Activated naive CD8-positive, alpha-beta T cell treated with anti-CD3 and anti-CD28 coated beads for 36 hours (primary cell): ENCODE results near the gene OR2T1. TPM values are rescaled to one million over a fixed set of nuclear protein-coding genes. Genes with fewer than 3 reads are reported as not detected.

Experiments used
- DNase-seq: peaks from one replicate; pipeline ENCODE4 v3.0.0; 2021
- H3K27ac Mint-ChIP-seq: one replicate; pipeline ENCODE4 v1.8.0; 2022; ENCODE audit warnings: mild to moderate bottlenecking, moderate library complexity, mixed read lengths
- H3K27me3 Mint-ChIP-seq: one replicate; pipeline ENCODE4 v1.8.0; 2022; ENCODE audit warnings: mild to moderate bottlenecking, mixed read lengths
- H3K36me3 Mint-ChIP-seq: one replicate; pipeline ENCODE4 v1.8.0; 2021; ENCODE audit warnings: mild to moderate bottlenecking, mixed read lengths
- H3K4me1 Mint-ChIP-seq: one replicate; pipeline ENCODE4 v1.8.0; 2021; ENCODE audit warnings: mixed read lengths
- H3K4me3 Mint-ChIP-seq: one replicate; pipeline ENCODE4 v1.8.0; 2022; ENCODE audit warnings: mild to moderate bottlenecking, moderate library complexity, mixed read lengths
- H3K9me3 Mint-ChIP-seq: one replicate; pipeline ENCODE4 v1.8.0; 2022; ENCODE audit warnings: mixed read lengths
- total RNA-seq, 2 experiments: library from RNA; stranded (reverse); gene quantifications; one replicate each; pipeline ENCODE4 v1.2.3, GENCODE V29; 2021

Gene OR2T1, protein sequence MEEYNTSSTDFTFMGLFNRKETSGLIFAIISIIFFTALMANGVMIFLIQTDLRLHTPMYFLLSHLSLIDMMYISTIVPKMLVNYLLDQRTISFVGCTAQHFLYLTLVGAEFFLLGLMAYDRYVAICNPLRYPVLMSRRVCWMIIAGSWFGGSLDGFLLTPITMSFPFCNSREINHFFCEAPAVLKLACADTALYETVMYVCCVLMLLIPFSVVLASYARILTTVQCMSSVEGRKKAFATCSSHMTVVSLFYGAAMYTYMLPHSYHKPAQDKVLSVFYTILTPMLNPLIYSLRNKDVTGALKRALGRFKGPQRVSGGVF
- total RNA-seq, result not detected

DNA sequence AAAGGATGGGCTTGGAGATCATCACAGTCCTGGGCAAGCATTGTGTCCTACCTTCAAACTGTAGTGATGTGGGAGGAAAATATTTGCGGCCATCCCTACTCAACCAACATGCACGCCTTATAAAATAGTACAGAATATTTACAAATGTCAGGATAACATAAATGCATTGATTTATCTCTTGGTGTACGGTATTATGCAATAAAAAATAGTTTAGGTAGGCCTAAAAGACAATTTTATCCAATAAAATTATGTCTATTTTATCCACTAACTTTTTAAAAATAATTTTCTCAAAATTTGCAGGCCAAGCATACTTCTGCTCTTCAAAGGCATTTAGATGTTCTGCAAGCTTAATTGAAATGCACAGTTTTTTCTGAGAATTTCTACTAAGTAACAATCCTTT is at the start of gene OR2T1:
Gene OR2T1 (plus strand): TSS at position 301 of the 400 bp plus-strand sequence. CDS start 3,100 bp downstream, outside the sequence.
- H3K27ac Mint-ChIP-seq, result no peak within 1 kb of the TSS
- no peak for DNase-seq

DNA sequence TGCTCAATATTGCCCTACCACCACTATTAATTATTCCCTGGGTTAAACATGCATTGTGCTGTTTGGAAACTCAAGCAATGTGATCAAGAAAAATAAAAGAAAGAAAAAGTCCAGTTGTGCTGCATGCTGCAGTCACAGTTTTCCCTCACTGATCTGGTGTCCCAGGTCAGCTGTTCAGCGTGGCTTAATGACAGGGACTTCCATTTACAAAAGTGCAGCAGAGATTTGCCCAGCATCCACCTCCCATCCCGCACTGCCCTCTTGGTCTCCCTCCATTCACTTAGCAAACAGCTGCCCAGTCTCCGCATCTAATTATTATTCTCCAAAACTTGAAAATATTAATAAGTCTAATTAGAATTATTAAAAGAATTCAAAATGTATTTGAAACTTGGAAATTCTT is 43.4 kb upstream of the OR2T1 start:
- peaks cover 7% of the 10 kb centered on the region for H3K27me3 Mint-ChIP-seq
- H3K4me1 Mint-ChIP-seq, result no peaks in the 10 kb centered on the region
- no peak for DNase-seq
- no peak overlapping the region for H3K27ac Mint-ChIP-seq
- H3K36me3 Mint-ChIP-seq, result no peaks in the 10 kb centered on the region
- no peaks in the 10 kb centered on the region for H3K9me3 Mint-ChIP-seq
- no peak overlapping the region for H3K4me3 Mint-ChIP-seq

More for the DNA sequence above, at the start of gene OR2T1:
- Mint-ChIP-seq H3K36me3 (no peaks in the 10 kb centered on the region), H3K9me3 (peaks cover 2% of the 10 kb centered on the region), H3K27me3 (no peaks in the 10 kb centered on the region), H3K4me3 (no peak within 1 kb of the TSS), H3K4me1 (no peaks in the 10 kb centered on the region)

DNA sequence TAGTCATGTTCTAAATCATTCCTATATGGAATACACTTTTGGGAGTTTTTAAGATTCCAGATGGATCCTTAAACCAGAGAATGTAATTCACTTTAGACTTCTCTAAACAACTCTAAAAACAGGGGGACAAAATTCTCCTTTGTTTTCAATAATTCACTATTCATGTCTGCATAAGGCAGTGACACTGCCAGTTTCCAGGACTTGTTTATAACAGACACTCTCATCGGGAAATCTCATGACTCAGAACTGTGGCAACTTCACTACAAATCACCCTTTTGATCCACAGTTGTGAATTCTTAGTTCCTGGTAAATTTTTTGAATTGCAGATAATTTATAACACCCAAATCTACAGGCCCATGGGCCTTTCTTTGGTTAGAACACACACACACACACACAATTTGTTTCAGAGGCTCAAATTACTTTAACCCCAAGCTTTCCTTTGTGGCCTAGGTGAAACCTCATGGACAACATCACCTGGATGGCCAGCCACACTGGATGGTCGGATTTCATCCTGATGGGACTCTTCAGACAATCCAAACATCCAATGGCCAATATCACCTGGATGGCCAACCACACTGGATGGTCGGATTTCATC is 41.6 kb upstream of the OR2T1 start, which contains the start of gene OR2T4:
Gene OR2T4 (plus strand): TSS at position 545 of the 595 bp plus-strand sequence. CDS start 0 bp downstream, at position 545.
- no peaks in the 10 kb centered on the region for H3K36me3 Mint-ChIP-seq
- H3K27ac Mint-ChIP-seq, result no peak within 1 kb of the TSS
- DNase-seq, result no peak
- H3K4me1 Mint-ChIP-seq, result no peaks in the 10 kb centered on the region
- H3K4me3 Mint-ChIP-seq, result no peak within 1 kb of the TSS
- no peaks in the 10 kb centered on the region for H3K9me3 Mint-ChIP-seq
- H3K27me3 Mint-ChIP-seq, result peaks cover 7% of the 10 kb centered on the region

DNA sequence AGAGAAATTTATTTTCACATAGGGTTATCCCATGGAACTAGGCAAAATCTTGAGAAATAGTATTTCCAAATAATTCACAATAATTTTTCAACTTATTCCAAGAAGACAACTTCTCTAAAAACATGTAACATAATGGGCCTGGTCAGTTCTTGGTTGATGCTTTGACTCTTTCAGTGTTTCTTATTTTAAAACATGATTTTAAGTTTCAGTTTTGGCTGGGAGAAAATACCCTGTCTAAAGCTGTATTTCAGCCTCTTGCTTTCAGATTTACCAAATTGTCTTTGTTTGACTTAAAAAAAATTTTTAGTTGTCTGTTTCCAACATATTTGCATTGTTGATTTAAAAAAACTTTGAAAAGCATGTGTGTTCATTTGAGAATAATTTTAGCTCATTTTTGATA is 36.2 kb upstream of the OR2T1 start:
- no peaks in the 10 kb centered on the region for H3K36me3 Mint-ChIP-seq

DNA sequence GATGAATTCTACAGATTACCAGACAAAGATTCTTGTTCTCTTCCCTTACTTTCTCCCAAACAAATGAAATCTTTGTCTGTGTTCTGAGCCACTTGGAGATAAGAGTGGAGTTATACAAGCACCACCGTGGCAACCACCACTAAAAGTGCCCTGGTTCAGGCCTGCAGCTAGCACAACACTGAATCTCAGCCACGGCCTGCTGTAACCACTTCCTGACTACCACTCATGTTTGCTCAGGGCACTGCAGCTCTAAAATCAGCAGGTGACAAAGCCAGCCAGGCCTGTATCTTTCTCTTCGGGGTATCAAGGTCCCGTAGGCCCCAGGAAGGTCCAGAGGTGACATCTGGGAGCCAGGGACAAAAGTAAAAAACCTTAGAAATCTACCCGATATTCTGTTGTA is 30.5 kb upstream of the OR2T1 start:
- DNase-seq, result no peak
- Mint-ChIP-seq H3K4me3 (no peak overlapping the region), H3K4me1 (peaks cover 11% of the 10 kb centered on the region), H3K27me3 (no peaks in the 10 kb centered on the region), H3K27ac (no peak overlapping the region), H3K36me3 (no peaks in the 10 kb centered on the region), H3K9me3 (no peaks in the 10 kb centered on the region)

More for the DNA sequence above, 36.2 kb upstream of the OR2T1 start:
- H3K27ac Mint-ChIP-seq, result no peak overlapping the region
- peaks cover 7% of the 10 kb centered on the region for H3K27me3 Mint-ChIP-seq
- no peaks in the 10 kb centered on the region for H3K9me3 Mint-ChIP-seq
- H3K4me3 Mint-ChIP-seq, result no peak overlapping the region
- H3K4me1 Mint-ChIP-seq, result no peaks in the 10 kb centered on the region
- DNase-seq, result no peak

DNA sequence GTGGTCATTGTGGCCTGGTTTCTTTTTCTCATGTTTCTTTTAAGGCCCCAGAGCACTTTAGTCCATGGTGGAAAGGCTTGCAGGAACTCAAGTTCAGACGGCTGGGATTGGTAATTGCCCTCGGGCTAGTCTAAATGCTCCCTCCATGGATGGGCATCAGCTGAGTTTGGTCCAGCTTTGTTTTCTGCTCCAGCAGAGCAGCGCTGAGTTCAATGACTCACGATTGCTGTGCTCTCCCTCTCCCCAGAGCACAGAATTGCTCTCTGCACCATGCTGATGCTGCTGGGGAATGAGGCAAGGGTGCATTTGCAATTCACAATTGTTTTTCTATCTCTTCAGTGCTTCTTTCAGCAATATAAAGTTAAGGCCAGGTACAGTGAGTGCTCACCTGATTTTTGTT is 29.1 kb upstream of the OR2T1 start:
- DNase-seq, result no peak
- Mint-ChIP-seq H3K9me3 (no peaks in the 10 kb centered on the region), H3K27me3 (no peaks in the 10 kb centered on the region), H3K27ac (no peak overlapping the region), H3K4me1 (peaks cover 11% of the 10 kb centered on the region), H3K4me3 (no peak overlapping the region), H3K36me3 (no peaks in the 10 kb centered on the region)

DNA sequence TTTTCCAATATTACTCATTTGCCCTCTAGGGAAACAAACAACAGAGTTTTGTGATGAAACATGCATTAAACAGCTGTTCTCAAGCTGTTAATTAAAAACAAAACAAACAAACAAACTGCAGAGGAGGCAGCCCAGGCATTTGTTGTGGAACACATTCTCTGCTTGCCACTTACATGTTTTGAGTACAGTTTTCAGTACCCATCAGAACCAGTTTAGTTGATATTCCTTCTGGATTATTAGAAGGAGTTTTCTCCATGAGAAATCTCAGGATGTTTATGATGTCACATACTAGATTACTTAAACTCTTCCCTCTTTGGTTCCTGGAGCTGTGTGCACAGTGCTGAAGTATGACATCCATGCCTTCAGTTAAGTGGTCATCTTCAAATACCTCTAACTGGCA is 27.4 kb upstream of the OR2T1 start, which contains the start of gene OR2T6:
Gene OR2T6 (plus strand): TSS at position 301 of the 400 bp plus-strand sequence. CDS start 11,863 bp downstream, outside the sequence.
- Mint-ChIP-seq H3K27me3 (no peaks in the 10 kb centered on the region), H3K36me3 (no peaks in the 10 kb centered on the region), H3K9me3 (no peaks in the 10 kb centered on the region), H3K27ac (no peak within 1 kb of the TSS), H3K4me3 (no peak within 1 kb of the TSS), H3K4me1 (peaks cover 11% of the 10 kb centered on the region)
- no peak for DNase-seq

DNA sequence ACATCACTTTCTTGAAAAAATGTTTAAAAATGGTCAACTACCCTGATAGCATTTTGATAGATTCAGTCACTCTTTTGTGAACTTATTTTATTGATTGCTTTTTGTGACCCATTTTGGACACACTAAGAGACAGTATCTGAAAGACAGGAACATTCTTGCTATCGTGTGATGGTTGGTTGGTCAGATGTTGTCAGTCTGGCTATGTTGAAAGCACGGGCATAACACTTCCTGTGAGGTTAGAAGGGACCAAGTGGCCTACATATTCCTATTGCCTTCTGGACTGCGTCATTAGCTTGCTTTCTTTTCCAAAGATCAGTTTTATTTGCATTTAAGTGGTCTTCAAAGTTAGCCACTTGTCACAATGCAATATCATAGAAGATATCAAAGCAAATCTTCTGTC is 25.9 kb upstream of the OR2T1 start:
- H3K4me3 Mint-ChIP-seq, result no peak overlapping the region
- H3K27me3 Mint-ChIP-seq, result no peaks in the 10 kb centered on the region
- no peak overlapping the region for H3K27ac Mint-ChIP-seq
- no peak for DNase-seq
- H3K9me3 Mint-ChIP-seq, result no peaks in the 10 kb centered on the region
- no peaks in the 10 kb centered on the region for H3K36me3 Mint-ChIP-seq
- H3K4me1 Mint-ChIP-seq, result peaks cover 10% of the 10 kb centered on the region

DNA sequence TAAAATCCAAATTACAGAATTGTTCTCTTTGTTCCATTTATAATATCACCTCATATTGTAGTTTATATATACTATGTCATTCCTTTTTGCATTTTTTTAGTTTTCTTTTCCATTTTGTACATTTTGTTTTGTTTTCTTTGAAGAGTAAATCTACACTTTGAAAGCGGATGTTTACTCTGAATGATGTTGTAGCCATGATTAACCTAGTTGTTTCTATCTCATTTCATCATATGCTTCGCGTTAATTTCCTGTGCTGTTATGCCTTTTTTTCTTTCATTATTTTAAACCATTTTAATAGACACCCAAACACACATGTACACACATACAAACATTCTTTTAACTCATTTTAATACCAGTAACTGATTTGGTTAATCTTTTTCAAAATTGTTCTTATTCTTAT is 22.0 kb upstream of the OR2T1 start:
- Mint-ChIP-seq H3K4me1 (no peaks in the 10 kb centered on the region), H3K36me3 (no peaks in the 10 kb centered on the region), H3K4me3 (no peak overlapping the region), H3K27ac (no peak overlapping the region), H3K27me3 (no peaks in the 10 kb centered on the region), H3K9me3 (no peaks in the 10 kb centered on the region)
- DNase-seq, result no peak

DNA sequence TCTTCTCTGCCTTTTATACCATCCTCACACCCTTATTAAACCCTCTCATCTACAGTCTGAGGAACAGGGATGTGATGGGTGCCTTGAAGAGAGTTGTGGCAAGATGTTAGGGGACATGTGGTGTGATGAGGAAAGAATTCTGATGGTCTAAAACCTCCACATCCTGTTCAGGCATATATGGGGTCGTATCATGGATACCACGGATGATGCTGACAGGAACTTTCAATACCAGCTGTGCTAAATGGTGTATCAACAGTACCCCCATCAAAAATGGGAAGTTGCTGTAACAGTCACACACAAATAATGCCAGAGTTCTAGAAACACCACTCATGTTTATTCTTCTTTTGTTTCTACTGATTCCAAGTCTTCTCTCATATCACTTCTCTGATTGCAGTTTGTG is 14.4 kb upstream of the OR2T1 start:
- no peaks in the 10 kb centered on the region for H3K9me3 Mint-ChIP-seq
- H3K4me1 Mint-ChIP-seq, result no peaks in the 10 kb centered on the region
- H3K27ac Mint-ChIP-seq, result no peak overlapping the region
- H3K4me3 Mint-ChIP-seq, result no peak overlapping the region
- DNase-seq, result no peak
- peaks cover 4% of the 10 kb centered on the region for H3K27me3 Mint-ChIP-seq
- no peaks in the 10 kb centered on the region for H3K36me3 Mint-ChIP-seq

DNA sequence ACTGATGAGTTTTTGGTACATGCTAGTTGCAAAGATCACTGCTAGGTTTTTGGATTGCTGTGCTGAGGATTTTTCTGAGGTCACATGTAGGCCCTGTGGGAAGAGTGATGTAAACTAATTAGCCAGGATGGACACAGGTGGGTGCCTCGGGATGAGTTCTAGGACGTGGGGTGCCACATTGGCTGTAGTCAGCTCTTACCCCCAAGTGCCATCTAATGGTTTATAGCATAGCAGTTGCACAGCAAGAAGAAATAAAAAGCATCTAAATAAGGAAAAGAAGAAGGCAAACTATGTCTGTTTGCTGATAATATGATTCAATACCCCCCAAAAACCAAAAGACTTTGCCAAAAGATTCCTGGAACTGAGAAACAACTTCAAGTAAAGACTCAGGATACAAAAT is 9.8 kb upstream of the OR2T1 start:
- Mint-ChIP-seq H3K4me3 (no peak overlapping the region), H3K27ac (no peak overlapping the region), H3K9me3 (no peaks in the 10 kb centered on the region), H3K36me3 (no peaks in the 10 kb centered on the region), H3K4me1 (no peaks in the 10 kb centered on the region), H3K27me3 (peaks cover 21% of the 10 kb centered on the region)
- DNase-seq, result no peak

DNA sequence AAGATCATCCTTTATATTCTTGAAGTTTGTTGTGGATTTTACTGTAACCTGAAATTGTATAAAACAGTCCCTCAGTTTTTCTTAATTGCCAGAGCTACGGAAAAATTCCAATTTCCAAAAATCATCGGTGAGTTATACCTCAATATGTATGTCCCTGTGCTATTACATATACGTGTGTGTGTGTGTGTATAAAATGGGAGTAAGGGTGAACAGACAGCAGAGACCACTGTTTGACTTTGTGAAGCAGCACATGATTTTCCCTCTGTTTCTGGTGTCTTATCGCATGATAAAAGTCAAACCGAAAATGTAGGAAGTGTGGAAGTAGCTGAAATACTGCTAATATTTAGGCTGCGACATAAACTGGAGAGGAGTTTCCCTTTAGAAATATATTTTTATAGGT is 1.2 kb downstream of the OR2T1 start:
- no peak for DNase-seq
- H3K27ac Mint-ChIP-seq, result no peak overlapping the region
- no peaks in the 10 kb centered on the region for H3K27me3 Mint-ChIP-seq
- no peaks in the 10 kb centered on the region for H3K36me3 Mint-ChIP-seq
- peaks cover 2% of the 10 kb centered on the region for H3K9me3 Mint-ChIP-seq
- no peak overlapping the region for H3K4me3 Mint-ChIP-seq
- H3K4me1 Mint-ChIP-seq, result no peaks in the 10 kb centered on the region

DNA sequence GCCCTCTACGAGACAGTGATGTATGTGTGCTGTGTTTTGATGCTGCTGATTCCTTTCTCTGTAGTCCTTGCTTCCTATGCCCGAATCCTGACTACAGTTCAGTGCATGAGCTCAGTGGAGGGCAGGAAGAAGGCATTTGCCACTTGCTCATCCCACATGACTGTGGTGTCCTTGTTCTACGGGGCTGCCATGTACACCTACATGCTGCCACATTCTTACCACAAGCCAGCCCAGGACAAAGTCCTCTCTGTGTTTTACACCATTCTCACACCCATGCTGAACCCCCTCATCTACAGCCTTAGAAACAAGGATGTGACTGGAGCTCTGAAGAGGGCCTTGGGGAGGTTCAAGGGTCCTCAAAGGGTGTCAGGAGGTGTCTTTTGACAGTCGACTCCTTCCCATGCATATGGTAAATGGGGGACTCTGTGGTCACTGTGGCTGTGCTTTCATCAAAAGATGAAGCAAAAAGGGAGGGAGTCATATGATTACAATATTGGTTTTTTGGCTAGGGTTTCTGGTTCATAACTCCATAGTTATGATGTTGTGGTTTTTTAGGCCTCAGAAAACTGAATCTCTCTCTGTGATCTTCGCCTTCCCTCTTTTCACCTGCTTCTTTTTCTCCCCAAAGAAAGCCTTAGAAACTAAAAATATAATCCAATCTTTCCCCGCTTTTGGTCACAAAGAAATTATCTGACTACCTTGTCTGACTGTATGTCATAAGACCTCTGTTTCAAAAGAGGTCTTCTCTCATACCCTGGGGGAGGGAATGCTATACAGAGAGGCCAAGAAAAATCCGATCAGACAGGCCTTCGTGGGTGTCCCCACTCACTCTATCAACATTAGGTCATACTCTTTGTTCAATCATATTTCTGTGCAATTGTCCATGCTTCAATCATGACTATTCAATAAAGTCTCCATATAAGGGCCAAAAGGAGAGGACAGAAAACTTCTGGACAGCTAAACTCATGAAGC is 4.2 kb downstream of the OR2T1 start:
- DNase-seq, result no peak
- peaks cover 5% of the 10 kb centered on the region for H3K36me3 Mint-ChIP-seq
- H3K27ac Mint-ChIP-seq, result no peak overlapping the region
- peaks cover 11% of the 10 kb centered on the region for H3K9me3 Mint-ChIP-seq
- no peak overlapping the region for H3K4me3 Mint-ChIP-seq
- no peaks in the 10 kb centered on the region for H3K4me1 Mint-ChIP-seq
- no peaks in the 10 kb centered on the region for H3K27me3 Mint-ChIP-seq

DNA sequence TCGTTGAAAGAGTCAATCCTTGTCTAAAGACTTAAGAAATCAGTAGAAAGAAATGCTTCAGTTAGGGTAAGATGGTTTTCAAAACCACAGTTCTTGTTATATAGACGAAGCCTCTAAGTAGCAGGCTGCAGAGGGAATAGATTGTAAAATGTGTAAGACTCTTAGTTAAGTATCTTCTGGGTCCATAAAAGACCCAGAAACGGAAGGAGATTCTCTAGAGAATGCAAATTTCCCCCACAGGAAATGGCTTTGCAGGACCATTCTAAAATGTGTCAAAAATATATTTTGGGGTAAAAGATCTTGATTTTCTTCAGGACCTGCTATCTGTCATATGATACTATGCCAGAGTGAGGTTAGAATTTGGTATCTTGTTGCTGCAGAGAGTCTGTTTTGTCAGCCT is 13.4 kb downstream of the OR2T1 start:
- no peak overlapping the region for H3K4me3 Mint-ChIP-seq
- H3K27me3 Mint-ChIP-seq, result no peaks in the 10 kb centered on the region
- no peak for DNase-seq

DNA sequence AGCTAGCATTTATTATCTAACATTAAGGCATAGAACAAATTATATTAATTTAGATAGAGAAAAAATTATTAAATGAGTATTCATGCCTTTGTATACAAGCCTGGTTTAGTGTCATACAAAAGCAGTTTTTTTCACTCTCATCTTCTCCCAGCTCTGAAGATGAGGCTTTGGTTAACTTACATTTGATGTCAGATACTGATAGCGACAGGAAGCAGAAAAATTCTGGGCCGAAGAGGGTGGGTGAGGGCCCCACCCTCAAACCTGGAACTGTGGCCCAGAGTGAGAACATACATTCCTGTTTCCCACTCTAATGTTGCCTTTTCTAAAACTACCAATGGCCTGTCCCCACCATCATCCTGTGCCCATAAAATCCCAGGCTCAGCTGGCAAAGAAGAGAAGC is 15.0 kb downstream of the OR2T1 start:
- Mint-ChIP-seq H3K9me3 (peaks cover 12% of the 10 kb centered on the region), H3K36me3 (peaks cover 4% of the 10 kb centered on the region), H3K27ac (no peak overlapping the region), H3K4me3 (no peak overlapping the region), H3K4me1 (peaks cover 18% of the 10 kb centered on the region), H3K27me3 (no peaks in the 10 kb centered on the region)
- no peak for DNase-seq

More for the DNA sequence above, 13.4 kb downstream of the OR2T1 start:
- Mint-ChIP-seq H3K36me3 (peaks cover 4% of the 10 kb centered on the region), H3K4me1 (peaks cover 18% of the 10 kb centered on the region), H3K27ac (no peak overlapping the region), H3K9me3 (peaks cover 9% of the 10 kb centered on the region)
